Activated CD4-positive, alpha-beta T cell treated with anti-CD3 and anti-CD28 coated beads for 1 hour (primary cell): ENCODE results near the gene CERT1.
"Not testable (repeated sequence)": the region's sequence is repeated elsewhere in the genome, so short reads cannot be mapped to it uniquely, and the experiment has no call there.

Experiments used
- DNase-seq: peaks from one replicate; pipeline ENCODE4 v3.0.0-alpha.2; 2020

Gene CERT1

GRCh38 chr5:75511435-75512382 lies at the start of gene CERT1, which contains the start of gene POLK:
Gene CERT1, minus strand, starts transcription at chr5:75511629. Its CDS starts 422 bp downstream, at chr5:75511207.
Gene POLK, plus strand, starts transcription at chr5:75511891.
- peak; percentile 87 for DNase-seq

- not testable (repeated sequence) for DNase-seq
Observed at GRCh38 chr5:75560655-75561054, 49.2 kb upstream of the CERT1 start.

- no peak for DNase-seq
Observed at GRCh38 chr5:75558981-75559632, 47.7 kb upstream of the CERT1 start.

GRCh38 chr5:75558221-75558620 lies 46.8 kb upstream of the CERT1 start:
- no peak for DNase-seq

- DNase-seq = no peak
Observed at GRCh38 chr5:75553358-75553757, 41.9 kb upstream of the CERT1 start.

GRCh38 chr5:75552764-75553163 lies 41.3 kb upstream of the CERT1 start:
- DNase-seq = no peak

GRCh38 chr5:75551471-75551870 lies 40.0 kb upstream of the CERT1 start:
- no peak for DNase-seq

- no peak for DNase-seq
Observed at GRCh38 chr5:75550597-75550996, 39.2 kb upstream of the CERT1 start.

GRCh38 chr5:75547812-75548211 lies 36.4 kb upstream of the CERT1 start:
- DNase-seq = no peak

- no peak for DNase-seq
Observed at GRCh38 chr5:75546830-75547229, 35.4 kb upstream of the CERT1 start.

- no peak for DNase-seq
Observed at GRCh38 chr5:75545131-75545530, 33.7 kb upstream of the CERT1 start.

GRCh38 chr5:75538211-75538610 lies 26.8 kb upstream of the CERT1 start:
- DNase-seq = no peak

- DNase-seq = no peak
Observed at GRCh38 chr5:75536694-75537360, 25.4 kb upstream of the CERT1 start.

- DNase-seq = no peak
Observed at GRCh38 chr5:75536147-75536546, 24.7 kb upstream of the CERT1 start.

- no peak for DNase-seq
Observed at GRCh38 chr5:75534734-75535133, 23.3 kb upstream of the CERT1 start.

GRCh38 chr5:75533716-75534115 lies 22.3 kb upstream of the CERT1 start:
- not testable (repeated sequence) for DNase-seq

- no peak for DNase-seq
Observed at GRCh38 chr5:75532190-75532589, 20.8 kb upstream of the CERT1 start.

GRCh38 chr5:75529185-75529584 lies 17.8 kb upstream of the CERT1 start:
- no peak for DNase-seq

- no peak for DNase-seq
Observed at GRCh38 chr5:75526070-75526469, 14.6 kb upstream of the CERT1 start.

- no peak for DNase-seq
Observed at GRCh38 chr5:75525344-75525743, 13.9 kb upstream of the CERT1 start.

GRCh38 chr5:75524591-75524990 lies 13.2 kb upstream of the CERT1 start:
- DNase-seq = no peak

GRCh38 chr5:75524071-75524470 lies 12.6 kb upstream of the CERT1 start:
- no peak for DNase-seq

- DNase-seq = no peak
Observed at GRCh38 chr5:75523275-75523674, 11.8 kb upstream of the CERT1 start.

GRCh38 chr5:75522542-75522941 lies 11.1 kb upstream of the CERT1 start:
- no peak for DNase-seq
